ENCODE results near the gene KAT2B. TPM values are rescaled to one million over a fixed set of nuclear protein-coding genes. Genes with fewer than 3 reads are reported as not detected.

KAT2B gene
- total and polyA plus RNA-seq, 2 of the 13 experiments (the other 11 are each of a cell fraction or from before 2014, with no cell fraction given): 0.97 to 1.7 TPM

- no peak overlapping the region for H3K27ac ChIP-seq (ENCODE audit: extremely low read length, insufficient read depth, low read length)
Observed at GRCh38 chr3:20096135-20096685, 56.0 kb downstream of the KAT2B start.

DNA sequence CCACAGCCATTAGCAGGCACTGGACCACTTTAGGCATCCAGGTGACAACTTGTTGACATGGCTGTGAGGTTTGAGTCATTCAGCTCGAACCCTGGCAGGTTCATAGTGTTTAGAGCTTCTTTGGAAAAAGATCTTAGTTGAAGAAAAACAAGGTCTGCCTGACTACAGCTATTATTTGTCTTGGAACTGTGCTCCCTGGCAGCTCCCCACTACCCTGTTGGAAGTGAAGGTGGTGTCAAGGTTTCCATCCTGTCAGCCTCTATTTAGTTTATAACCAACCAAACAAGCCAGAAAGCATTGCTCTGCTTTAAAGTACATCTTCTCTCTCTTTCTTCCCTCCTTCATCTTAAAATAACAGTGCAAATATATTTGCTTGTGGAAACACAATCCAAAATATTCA lies 56.8 kb downstream of the KAT2B start:
- WGBS (ENCODE audit: low lambda C conversion rate): 11% methylated on average over 1 of the region's 1 CpG
- Histone ChIP-seq H3K4me1 (ENCODE audit: insufficient read depth, low read length) (peaks cover 3% of the 10 kb centered on the region; the same call in 1 of the 2 replicates), H3K9ac (ENCODE audit: insufficient read depth, low read depth, low read length) (no peak overlapping the region), H3K9me3 (ENCODE audit: low read length) (no peaks in the 10 kb centered on the region), H3K36me3 (replicated peaks in 1 of 2; ENCODE audit: control insufficient read depth in 1 of 2, insufficient read depth in 2 of 2, low read length in 2 of 2) (no peaks in the 10 kb centered on the region), H3K79me2 (ENCODE audit: insufficient read depth, low read length) (no peaks in the 10 kb centered on the region), H3K27ac (ENCODE audit: extremely low read length, insufficient read depth, low read length) (no peak overlapping the region), H3K4me2 (ENCODE audit: low read depth, low read length) (no peak overlapping the region), H3K4me3 (replicated peaks in 1 of 3; ENCODE audit: insufficient read depth in 1 of 3, low read depth in 2 of 3, low read length in 3 of 3) (no peak overlapping the region), H4K20me1 (ENCODE audit: insufficient read depth, low read length) (no peaks in the 10 kb centered on the region), H2AFZ (ENCODE audit: low read length) (no peak overlapping the region), H3K27me3 (ENCODE audit: control insufficient read depth in 1 of 2, insufficient read depth in 2 of 2, low read length in 2 of 2) (no peaks in the 10 kb centered on the region)
- in situ Hi-C loops (cut with HindIII; ENCODE audit: extremely low pct_ligation_motif_present, low pct_unique_long_range_greater_than_20kb): no loop called here
- no peak for FAIRE-seq
- ChIA-PET POLR2A (no interaction called here), CTCF (ENCODE audit: low intra/inter-chr PET ratio, low total read pairs) (no interaction called here)
- DNase-seq (ENCODE audit: low spot score): no peak
- intact Hi-C loops (cut with micrococcal nuclease; ENCODE audit: unreplicated experiment): no loop called here
- ATAC-seq: no peak
- no TSS peak for BruUV-seq (replicated peaks)
- TF ChIP-seq SOX5 (CRISPR knock-in tag; IDR thresholded peaks at IDR 0.05; ENCODE audit: borderline replicate concordance) (no peak), RXRA (CRISPR knock-in tag; IDR thresholded peaks at IDR 0.05) (no peak), ZMYM3 (CRISPR knock-in tag; IDR thresholded peaks at IDR 0.05) (no peak), NFYB (CRISPR knock-in tag; IDR thresholded peaks at IDR 0.05) (no peak)
- TF ChIP-seq, protein P1, sequence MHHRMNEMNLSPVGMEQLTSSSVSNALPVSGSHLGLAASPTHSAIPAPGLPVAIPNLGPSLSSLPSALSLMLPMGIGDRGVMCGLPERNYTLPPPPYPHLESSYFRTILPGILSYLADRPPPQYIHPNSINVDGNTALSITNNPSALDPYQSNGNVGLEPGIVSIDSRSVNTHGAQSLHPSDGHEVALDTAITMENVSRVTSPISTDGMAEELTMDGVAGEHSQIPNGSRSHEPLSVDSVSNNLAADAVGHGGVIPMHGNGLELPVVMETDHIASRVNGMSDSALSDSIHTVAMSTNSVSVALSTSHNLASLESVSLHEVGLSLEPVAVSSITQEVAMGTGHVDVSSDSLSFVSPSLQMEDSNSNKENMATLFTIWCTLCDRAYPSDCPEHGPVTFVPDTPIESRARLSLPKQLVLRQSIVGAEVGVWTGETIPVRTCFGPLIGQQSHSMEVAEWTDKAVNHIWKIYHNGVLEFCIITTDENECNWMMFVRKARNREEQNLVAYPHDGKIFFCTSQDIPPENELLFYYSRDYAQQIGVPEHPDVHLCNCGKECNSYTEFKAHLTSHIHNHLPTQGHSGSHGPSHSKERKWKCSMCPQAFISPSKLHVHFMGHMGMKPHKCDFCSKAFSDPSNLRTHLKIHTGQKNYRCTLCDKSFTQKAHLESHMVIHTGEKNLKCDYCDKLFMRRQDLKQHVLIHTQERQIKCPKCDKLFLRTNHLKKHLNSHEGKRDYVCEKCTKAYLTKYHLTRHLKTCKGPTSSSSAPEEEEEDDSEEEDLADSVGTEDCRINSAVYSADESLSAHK (CRISPR knock-in tag; IDR thresholded peaks at IDR 0.05; ENCODE audit: borderline replicate concordance): no peak
- TF ChIP-seq, protein P2, sequence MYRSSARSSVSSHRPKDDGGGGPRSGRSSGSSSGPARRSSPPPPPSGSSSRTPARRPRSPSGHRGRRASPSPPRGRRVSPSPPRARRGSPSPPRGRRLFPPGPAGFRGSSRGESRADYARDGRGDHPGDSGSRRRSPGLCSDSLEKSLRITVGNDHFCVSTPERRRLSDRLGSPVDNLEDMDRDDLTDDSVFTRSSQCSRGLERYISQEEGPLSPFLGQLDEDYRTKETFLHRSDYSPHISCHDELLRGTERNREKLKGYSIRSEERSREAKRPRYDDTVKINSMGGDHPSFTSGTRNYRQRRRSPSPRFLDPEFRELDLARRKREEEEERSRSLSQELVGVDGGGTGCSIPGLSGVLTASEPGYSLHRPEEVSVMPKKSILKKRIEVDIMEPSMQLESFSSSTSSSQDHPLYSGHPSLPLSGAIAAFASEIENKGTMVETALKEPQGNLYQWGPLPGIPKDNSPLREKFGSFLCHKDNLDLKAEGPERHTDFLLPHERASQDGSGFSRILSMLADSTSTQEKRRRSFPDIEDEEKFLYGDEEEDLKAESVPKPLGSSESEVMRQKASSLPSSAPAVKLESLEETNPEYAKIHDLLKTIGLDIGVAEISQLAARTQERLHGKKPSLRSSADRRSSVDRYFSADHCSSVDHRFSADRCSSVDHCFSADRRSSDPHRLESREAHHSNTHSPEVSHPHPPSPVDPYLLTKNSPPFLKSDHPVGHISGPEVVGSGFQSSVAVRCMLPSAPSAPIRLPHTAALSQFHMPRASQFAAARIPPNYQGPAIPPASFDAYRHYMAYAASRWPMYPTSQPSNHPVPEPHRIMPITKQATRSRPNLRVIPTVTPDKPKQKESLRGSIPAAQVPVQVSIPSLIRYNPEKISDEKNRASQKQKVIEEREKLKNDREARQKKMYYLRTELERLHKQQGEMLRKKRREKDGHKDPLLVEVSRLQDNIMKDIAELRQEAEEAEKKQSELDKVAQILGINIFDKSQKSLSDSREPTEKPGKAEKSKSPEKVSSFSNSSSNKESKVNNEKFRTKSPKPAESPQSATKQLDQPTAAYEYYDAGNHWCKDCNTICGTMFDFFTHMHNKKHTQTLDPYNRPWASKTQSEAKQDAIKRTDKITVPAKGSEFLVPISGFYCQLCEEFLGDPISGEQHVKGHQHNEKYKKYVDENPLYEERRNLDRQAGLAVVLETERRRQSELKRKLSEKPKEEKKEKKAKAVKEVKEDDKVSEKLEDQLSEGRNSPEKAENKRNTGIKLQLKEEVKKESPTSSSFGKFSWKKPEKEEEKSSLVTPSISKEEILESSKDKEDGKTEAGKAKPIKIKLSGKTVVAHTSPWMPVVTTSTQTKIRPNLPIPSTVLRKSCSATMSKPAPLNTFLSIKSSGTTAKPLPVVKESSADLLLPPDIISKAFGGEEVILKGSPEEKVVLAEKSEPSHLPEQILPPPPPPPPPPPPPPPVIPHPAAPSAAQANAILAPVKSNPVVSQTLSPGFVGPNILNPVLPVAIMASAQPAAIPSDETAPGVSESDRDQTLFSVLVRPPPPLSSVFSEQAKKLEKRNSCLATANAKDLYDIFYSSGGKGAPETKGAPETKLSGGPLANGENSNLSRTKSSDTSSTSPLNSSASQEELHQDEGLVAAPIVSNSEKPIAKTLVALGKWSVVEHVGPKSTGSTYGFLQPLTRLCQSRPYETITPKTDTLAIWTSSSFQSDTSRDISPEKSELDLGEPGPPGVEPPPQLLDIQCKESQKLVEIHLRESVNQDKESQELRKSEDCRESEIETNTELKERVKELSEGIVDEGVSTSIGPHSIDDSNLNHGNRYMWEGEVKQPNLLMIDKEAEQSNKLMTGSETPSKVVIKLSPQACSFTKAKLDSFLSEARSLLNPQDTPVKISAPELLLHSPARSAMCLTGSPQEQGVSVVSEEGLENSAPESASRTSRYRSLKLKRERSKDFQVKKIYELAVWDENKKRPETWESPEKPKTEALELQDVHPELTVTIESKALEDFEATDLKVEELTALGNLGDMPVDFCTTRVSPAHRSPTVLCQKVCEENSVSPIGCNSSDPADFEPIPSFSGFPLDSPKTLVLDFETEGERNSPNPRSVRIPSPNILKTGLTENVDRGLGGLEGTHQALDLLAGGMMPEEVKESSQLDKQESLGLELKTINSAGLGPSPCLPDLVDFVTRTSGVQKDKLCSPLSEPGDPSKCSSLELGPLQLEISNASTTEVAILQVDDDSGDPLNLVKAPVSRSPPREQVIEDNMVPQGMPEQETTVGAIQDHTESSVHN (CRISPR knock-in tag; IDR thresholded peaks at IDR 0.05): no peak

More at GRCh38 chr3:20096135-20096685, 56.0 kb downstream of the KAT2B start:
- intact Hi-C loops (cut with micrococcal nuclease; ENCODE audit: unreplicated experiment): no loop called here
- H3K9me3 ChIP-seq (ENCODE audit: low read length): no peaks in the 10 kb centered on the region
- peaks cover 11% of the 10 kb centered on the region for H3K4me1 ChIP-seq (ENCODE audit: insufficient read depth, low read length)
- POLR2A ChIA-PET: no interaction called here
- no peaks in the 10 kb centered on the region for H3K79me2 ChIP-seq (ENCODE audit: insufficient read depth, low read length)
- H3K9ac ChIP-seq (ENCODE audit: insufficient read depth, low read depth, low read length): no peak overlapping the region
- BruUV-seq (replicated peaks): no TSS peak
- no peak overlapping the region for H3K4me2 ChIP-seq (ENCODE audit: low read depth, low read length)
- CTCF ChIA-PET (ENCODE audit: low intra/inter-chr PET ratio, low total read pairs): no interaction called here
- no peak overlapping the region for H3K4me3 ChIP-seq (replicated peaks in 1 of 3; ENCODE audit: insufficient read depth in 1 of 3, low read depth in 2 of 3, low read length in 3 of 3)
- DNase-seq (ENCODE audit: low spot score): no peak
- WGBS (ENCODE audit: low lambda C conversion rate): 76% methylated on average over 3 of the region's 3 CpGs
- no peak overlapping the region for H2AFZ ChIP-seq (ENCODE audit: low read length)
- H3K27me3 ChIP-seq (ENCODE audit: control insufficient read depth in 1 of 2, insufficient read depth in 2 of 2, low read length in 2 of 2): no peaks in the 10 kb centered on the region
- no peaks in the 10 kb centered on the region for H3K36me3 ChIP-seq (replicated peaks in 1 of 2; ENCODE audit: control insufficient read depth in 1 of 2, insufficient read depth in 2 of 2, low read length in 2 of 2)
- no peak for ATAC-seq
- no peaks in the 10 kb centered on the region for H4K20me1 ChIP-seq (ENCODE audit: insufficient read depth, low read length)
- TF ChIP-seq ZNF570 (CRISPR knock-in tag; IDR thresholded peaks at IDR 0.05; ENCODE audit: borderline replicate concordance) (no peak), ZNF232 (CRISPR knock-in tag; IDR thresholded peaks at IDR 0.05; ENCODE audit: borderline replicate concordance) (no peak), SKI (IDR thresholded peaks at IDR 0.05; ENCODE audit: partially characterized antibody) (no peak)
- no peak for FAIRE-seq
- in situ Hi-C loops (cut with HindIII; ENCODE audit: extremely low pct_ligation_motif_present, low pct_unique_long_range_greater_than_20kb): no loop called here
